Measurements from ENCODE around the gene NFIA. TPM values are rescaled to one million over a fixed set of nuclear protein-coding genes. Genes with fewer than 3 reads are reported as not detected.

The NFIA gene
- total RNA-seq, 1 donor from 2014 or later = 49.4 TPM

DNA sequence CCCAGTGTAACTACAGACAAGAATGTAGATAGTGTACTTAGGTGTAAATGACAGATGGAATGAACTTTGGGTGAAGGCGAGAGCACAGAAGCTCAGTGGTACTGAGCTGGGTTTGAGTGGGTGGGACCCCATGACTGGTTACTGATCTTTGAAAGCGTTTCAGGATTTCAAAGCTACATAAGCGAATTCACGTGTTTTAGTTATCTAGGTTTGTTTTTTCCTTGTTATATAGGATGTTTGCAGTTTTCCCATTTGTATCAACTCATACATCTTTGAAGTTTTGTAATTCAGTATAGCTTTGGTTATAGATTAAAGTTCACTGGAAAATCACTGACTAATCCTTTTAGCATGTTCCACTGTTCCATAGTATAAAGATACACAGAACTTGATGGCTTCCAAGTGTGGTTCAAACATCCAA lies 182.5 kb downstream of the NFIA start:
- H3K9me3 Mint-ChIP-seq = peaks cover 4% of the 10 kb centered on the region
- no peak overlapping the region for H3K4me3 Mint-ChIP-seq
- no peak overlapping the region for H3K27ac Mint-ChIP-seq
- H3K27me3 Mint-ChIP-seq = no peaks in the 10 kb centered on the region
- TF ChIP-seq, protein P1, sequence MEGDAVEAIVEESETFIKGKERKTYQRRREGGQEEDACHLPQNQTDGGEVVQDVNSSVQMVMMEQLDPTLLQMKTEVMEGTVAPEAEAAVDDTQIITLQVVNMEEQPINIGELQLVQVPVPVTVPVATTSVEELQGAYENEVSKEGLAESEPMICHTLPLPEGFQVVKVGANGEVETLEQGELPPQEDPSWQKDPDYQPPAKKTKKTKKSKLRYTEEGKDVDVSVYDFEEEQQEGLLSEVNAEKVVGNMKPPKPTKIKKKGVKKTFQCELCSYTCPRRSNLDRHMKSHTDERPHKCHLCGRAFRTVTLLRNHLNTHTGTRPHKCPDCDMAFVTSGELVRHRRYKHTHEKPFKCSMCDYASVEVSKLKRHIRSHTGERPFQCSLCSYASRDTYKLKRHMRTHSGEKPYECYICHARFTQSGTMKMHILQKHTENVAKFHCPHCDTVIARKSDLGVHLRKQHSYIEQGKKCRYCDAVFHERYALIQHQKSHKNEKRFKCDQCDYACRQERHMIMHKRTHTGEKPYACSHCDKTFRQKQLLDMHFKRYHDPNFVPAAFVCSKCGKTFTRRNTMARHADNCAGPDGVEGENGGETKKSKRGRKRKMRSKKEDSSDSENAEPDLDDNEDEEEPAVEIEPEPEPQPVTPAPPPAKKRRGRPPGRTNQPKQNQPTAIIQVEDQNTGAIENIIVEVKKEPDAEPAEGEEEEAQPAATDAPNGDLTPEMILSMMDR (conservative IDR thresholded peaks at IDR 0.05) = no peak
- peaks cover 14% of the 10 kb centered on the region for H3K4me1 Mint-ChIP-seq (ENCODE audit: unreplicated experiment)
- no peak for DNase-seq (ENCODE audit: extremely low spot score, unreplicated experiment)
- H3K36me3 Mint-ChIP-seq = no peaks in the 10 kb centered on the region

DNA sequence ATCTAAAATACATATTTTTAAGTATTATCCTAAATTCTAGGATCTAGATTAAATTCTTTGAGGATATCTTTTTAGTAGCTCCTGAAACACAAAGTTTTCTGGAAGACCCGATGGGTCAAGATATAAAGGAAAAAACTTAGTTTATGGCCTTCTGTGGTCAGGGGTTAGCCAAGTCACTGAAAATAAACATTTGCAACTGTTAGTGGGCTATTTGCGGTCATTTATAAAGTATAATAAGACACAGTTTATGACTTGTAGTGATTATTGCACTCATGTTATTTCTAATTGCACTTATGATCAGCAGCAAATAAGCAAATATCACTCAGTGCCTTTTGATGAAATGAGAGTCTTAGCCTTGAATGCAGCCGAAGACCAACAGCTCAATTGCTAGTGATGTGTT lies 183.3 kb downstream of the NFIA start:
- peaks cover 16% of the 10 kb centered on the region for H3K4me1 Mint-ChIP-seq (ENCODE audit: unreplicated experiment)
- TF ChIP-seq, protein P1 (conservative IDR thresholded peaks at IDR 0.05) = no peak
- H3K27ac Mint-ChIP-seq = no peak overlapping the region
- no peak overlapping the region for H3K4me3 Mint-ChIP-seq
- H3K9me3 Mint-ChIP-seq = peaks cover 4% of the 10 kb centered on the region
- no peaks in the 10 kb centered on the region for H3K27me3 Mint-ChIP-seq
- no peaks in the 10 kb centered on the region for H3K36me3 Mint-ChIP-seq
- DNase-seq (ENCODE audit: extremely low spot score, unreplicated experiment) = no peak

DNA sequence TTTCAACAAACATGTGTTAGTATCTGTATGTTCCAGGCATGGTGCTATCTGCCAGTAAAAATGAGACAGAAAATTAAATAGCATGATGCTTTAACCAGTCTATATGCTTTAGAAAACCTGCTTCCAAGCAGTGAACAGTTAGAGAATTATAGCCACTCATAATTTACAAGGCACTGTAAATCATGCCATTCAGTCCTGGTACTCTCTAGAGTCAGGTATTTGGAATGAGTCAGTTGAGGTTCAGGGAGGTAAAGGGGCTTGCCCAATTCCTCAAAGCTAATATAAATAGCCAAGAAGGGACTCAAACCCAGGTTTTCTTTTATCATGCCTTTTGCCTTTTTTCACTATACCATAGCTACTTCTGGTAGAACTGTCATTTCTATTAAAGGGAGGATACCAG lies 184.4 kb downstream of the NFIA start:
- no peak overlapping the region for H3K27ac Mint-ChIP-seq
- no peak overlapping the region for H3K4me3 Mint-ChIP-seq
- H3K27me3 Mint-ChIP-seq = no peaks in the 10 kb centered on the region
- H3K9me3 Mint-ChIP-seq = peaks cover 4% of the 10 kb centered on the region
- peaks cover 19% of the 10 kb centered on the region for H3K4me1 Mint-ChIP-seq (ENCODE audit: unreplicated experiment)
- TF ChIP-seq, protein P1 (conservative IDR thresholded peaks at IDR 0.05) = no peak
- DNase-seq (ENCODE audit: extremely low spot score, unreplicated experiment) = no peak
- H3K36me3 Mint-ChIP-seq = no peaks in the 10 kb centered on the region

DNA sequence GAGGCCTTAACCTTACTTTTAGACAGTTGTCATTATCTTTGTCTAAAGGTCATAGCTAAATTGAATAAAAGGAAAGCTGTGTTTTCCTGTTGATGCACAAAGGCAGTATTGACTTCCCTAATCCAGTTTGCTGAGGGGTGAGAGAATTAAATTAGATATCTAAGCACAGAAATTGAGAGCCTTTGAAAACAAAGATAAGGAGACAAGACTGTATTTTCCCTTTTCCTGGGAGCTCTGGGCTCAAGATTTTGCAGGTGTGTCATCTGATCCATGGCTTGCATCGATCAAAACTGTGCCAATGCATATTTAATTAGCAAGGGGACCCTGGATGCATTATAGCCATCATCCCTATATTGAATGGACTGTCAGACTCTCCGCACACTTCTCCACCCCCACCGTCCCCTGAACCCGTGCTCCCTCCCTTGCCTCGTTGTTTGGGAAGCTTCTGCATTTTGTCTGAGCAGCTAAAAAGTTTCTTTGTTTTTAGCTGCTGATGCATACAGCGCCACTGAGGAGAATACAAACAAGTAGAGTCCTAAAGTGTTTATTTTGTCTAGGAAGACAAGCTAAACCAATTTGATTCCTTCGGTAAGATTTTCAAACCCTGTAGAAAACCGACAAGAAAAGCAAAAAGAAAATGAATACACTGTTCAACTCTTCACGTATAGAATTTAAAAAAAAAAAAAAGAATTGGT lies 186.3 kb downstream of the NFIA start:
- Mint-ChIP-seq H3K27me3 (no peaks in the 10 kb centered on the region), H3K36me3 (no peaks in the 10 kb centered on the region), H3K4me3 (no peak overlapping the region), H3K9me3 (peaks cover 4% of the 10 kb centered on the region), H3K4me1 (ENCODE audit: unreplicated experiment) (peaks cover 19% of the 10 kb centered on the region), H3K27ac (no peak overlapping the region)
- no peak for DNase-seq (ENCODE audit: extremely low spot score, unreplicated experiment)
- TF ChIP-seq, protein P1 (conservative IDR thresholded peaks at IDR 0.05) = no peak

DNA sequence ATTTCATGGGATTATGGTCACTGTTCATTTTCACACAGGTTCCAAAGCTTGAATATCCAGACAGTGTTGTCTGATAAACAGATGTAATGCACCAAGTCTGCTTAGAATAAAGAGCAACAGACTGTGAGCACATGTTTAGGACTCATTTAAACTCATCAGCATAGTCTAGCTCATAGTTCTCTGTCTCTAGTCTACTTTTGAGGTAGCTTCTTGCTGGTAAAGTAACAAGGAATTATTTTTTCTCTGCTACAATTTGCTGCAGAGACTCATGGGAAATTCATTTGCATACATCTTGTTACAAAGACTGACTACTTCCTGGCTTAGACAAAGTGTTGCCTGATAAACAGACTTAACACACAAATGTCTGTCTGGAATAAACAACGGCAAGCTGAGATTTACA lies 187.2 kb downstream of the NFIA start:
- Mint-ChIP-seq H3K4me1 (ENCODE audit: unreplicated experiment) (peaks cover 19% of the 10 kb centered on the region), H3K27ac (no peak overlapping the region)
- TF ChIP-seq, protein P1 (conservative IDR thresholded peaks at IDR 0.05) = no peak

More for the DNA sequence above, 187.2 kb downstream of the NFIA start:
- H3K9me3 Mint-ChIP-seq = peaks cover 3% of the 10 kb centered on the region
- no peak overlapping the region for H3K4me3 Mint-ChIP-seq
- H3K36me3 Mint-ChIP-seq = no peaks in the 10 kb centered on the region
- DNase-seq (ENCODE audit: extremely low spot score, unreplicated experiment) = no peak
- no peaks in the 10 kb centered on the region for H3K27me3 Mint-ChIP-seq

Data from type B pancreatic cell (in vitro differentiated cells).